Osteocyte (in vitro differentiated cells): ENCODE data around the gene NUP210L. TPM values are rescaled to one million over a fixed set of nuclear protein-coding genes. Genes with fewer than 3 reads are reported as not detected.
"Not testable (repeated sequence)": the region's sequence is repeated elsewhere in the genome, so short reads cannot be mapped to it uniquely, and the experiment has no call there.

ENCODE experiments used
- DNase-seq: peaks from one replicate; pipeline ENCODE4 v3.0.0; 2021; ENCODE audit warnings: mixed read lengths; ENCODE audit not compliant: unreplicated experiment; ENCODE audit errors: extremely low spot score
- H3K27ac Mint-ChIP-seq: one replicate; pipeline ENCODE4 v1.8.0; 2021; ENCODE audit warnings: mild to moderate bottlenecking, mixed read lengths; ENCODE audit not compliant: unreplicated experiment
- H3K27me3 Mint-ChIP-seq: one replicate; pipeline ENCODE4 v1.8.0; 2021; ENCODE audit warnings: mixed read lengths; ENCODE audit not compliant: unreplicated experiment
- H3K36me3 Mint-ChIP-seq: one replicate; pipeline ENCODE4 v1.8.0; 2021; ENCODE audit warnings: mixed read lengths; ENCODE audit not compliant: unreplicated experiment
- H3K4me1 Mint-ChIP-seq: one replicate; pipeline ENCODE4 v1.8.0; 2021; ENCODE audit warnings: mixed read lengths; ENCODE audit not compliant: unreplicated experiment
- H3K4me3 Mint-ChIP-seq: one replicate; pipeline ENCODE4 v1.8.0; 2021; ENCODE audit warnings: mild to moderate bottlenecking, moderate library complexity, mixed read lengths; ENCODE audit not compliant: unreplicated experiment
- H3K9me3 Mint-ChIP-seq: one replicate; pipeline ENCODE4 v1.8.0; 2021; ENCODE audit warnings: mixed read lengths; ENCODE audit not compliant: unreplicated experiment
- CTCF ChIP-seq: fragments of 200-600 bp; sonication (generic); IDR thresholded peaks from 2 replicates; pipeline ENCODE4 v1.5.0; 2021; ENCODE audit warnings: antibody characterized with exemption, mild to moderate bottlenecking, moderate library complexity
- total RNA-seq: library from RNA; stranded (reverse); gene quantifications from 2 replicates; pipeline ENCODE4 v1.2.1, GENCODE V29; 2021

NUP210L gene
- total RNA-seq, 1 donor from 2014 or later = not detected

- no peaks in the 10 kb centered on the region for H3K9me3 Mint-ChIP-seq
- H3K4me1 Mint-ChIP-seq = peaks cover 7% of the 10 kb centered on the region
- TF ChIP-seq CTCF = no peak
- no peaks in the 10 kb centered on the region for H3K36me3 Mint-ChIP-seq
- no peak for DNase-seq
- peaks cover 5% of the 10 kb centered on the region for H3K27me3 Mint-ChIP-seq
- no peak overlapping the region for H3K4me3 Mint-ChIP-seq
- no peak overlapping the region for H3K27ac Mint-ChIP-seq
Measured at GRCh38 chr1:154129391-154129970, 25.4 kb downstream of the NUP210L start.

GRCh38 chr1:154123205-154123604 is 31.7 kb downstream of the NUP210L start:
- DNase-seq, H3K27ac Mint-ChIP-seq, H3K4me3 Mint-ChIP-seq, H3K4me1 Mint-ChIP-seq, H3K36me3 Mint-ChIP-seq, H3K27me3 Mint-ChIP-seq, H3K9me3 Mint-ChIP-seq: not testable (repeated sequence)

- no peak for TF ChIP-seq CTCF
- H3K27ac Mint-ChIP-seq = no peak overlapping the region
- H3K9me3 Mint-ChIP-seq = no peaks in the 10 kb centered on the region
- H3K27me3 Mint-ChIP-seq = peaks cover 6% of the 10 kb centered on the region
- no peak for DNase-seq
- no peaks in the 10 kb centered on the region for H3K4me1 Mint-ChIP-seq
- no peak overlapping the region for H3K4me3 Mint-ChIP-seq
- no peaks in the 10 kb centered on the region for H3K36me3 Mint-ChIP-seq
Measured at GRCh38 chr1:154117642-154118041, 37.2 kb downstream of the NUP210L start.

GRCh38 chr1:154115180-154115579 is 39.7 kb downstream of the NUP210L start:
- H3K27ac Mint-ChIP-seq = no peak overlapping the region
- DNase-seq = no peak
- H3K4me1 Mint-ChIP-seq = no peaks in the 10 kb centered on the region
- TF ChIP-seq CTCF = no peak
- no peaks in the 10 kb centered on the region for H3K36me3 Mint-ChIP-seq
- H3K9me3 Mint-ChIP-seq = no peaks in the 10 kb centered on the region
- H3K4me3 Mint-ChIP-seq = no peak overlapping the region
- peaks cover 6% of the 10 kb centered on the region for H3K27me3 Mint-ChIP-seq

- no peaks in the 10 kb centered on the region for H3K4me1 Mint-ChIP-seq
- H3K27me3 Mint-ChIP-seq = peaks cover 12% of the 10 kb centered on the region
- H3K36me3 Mint-ChIP-seq = no peaks in the 10 kb centered on the region
- H3K4me3 Mint-ChIP-seq = no peak overlapping the region
- no peak overlapping the region for H3K27ac Mint-ChIP-seq
- no peak for TF ChIP-seq CTCF
- no peaks in the 10 kb centered on the region for H3K9me3 Mint-ChIP-seq
- no peak for DNase-seq
Measured at GRCh38 chr1:154104433-154105082, 50.3 kb downstream of the NUP210L start.

GRCh38 chr1:154100141-154100540 is 54.7 kb downstream of the NUP210L start:
- DNase-seq, H3K4me3 Mint-ChIP-seq, H3K27ac Mint-ChIP-seq, H3K36me3 Mint-ChIP-seq, H3K9me3 Mint-ChIP-seq, H3K27me3 Mint-ChIP-seq, H3K4me1 Mint-ChIP-seq: not testable (repeated sequence)
